Activated CD4-positive, alpha-beta T cell treated with anti-CD3 and anti-CD28 coated beads for 48 hours (primary cell): ENCODE measurements around the gene SLIT1.

ENCODE experiments used
- DNase-seq: peaks from one replicate; pipeline ENCODE4 v3.0.0-alpha.2; 2020

Gene SLIT1

GRCh38 chr10:97200616-97201015 is 14.9 kb upstream of the SLIT1 start:
- no peak for DNase-seq

- no peak for DNase-seq
Observed at GRCh38 chr10:97199152-97199551, 13.4 kb upstream of the SLIT1 start.

- DNase-seq: no peak
Observed at GRCh38 chr10:97197030-97197500, 11.3 kb upstream of the SLIT1 start.

- peak; percentile 72 for DNase-seq
Observed at GRCh38 chr10:97196223-97197029, 10.7 kb upstream of the SLIT1 start.

- no peak for DNase-seq
Observed at GRCh38 chr10:97195706-97196222, 10.0 kb upstream of the SLIT1 start.

GRCh38 chr10:97192952-97193435 is 7.2 kb upstream of the SLIT1 start:
- no peak for DNase-seq

- no peak for DNase-seq
Observed at GRCh38 chr10:97190450-97190849, 4.7 kb upstream of the SLIT1 start.

- no peak for DNase-seq
Observed at GRCh38 chr10:97188261-97188711, 2.5 kb upstream of the SLIT1 start.

- no peak for DNase-seq
Observed at GRCh38 chr10:97186911-97187310, 1.2 kb upstream of the SLIT1 start.

GRCh38 chr10:97184971-97185325 is 811 bp downstream of the SLIT1 start:
- DNase-seq: no peak

- DNase-seq: no peak
Observed at GRCh38 chr10:97183314-97183713, 2.4 kb downstream of the SLIT1 start.

- no peak for DNase-seq
Observed at GRCh38 chr10:97182288-97182990, 3.3 kb downstream of the SLIT1 start.

- no peak for DNase-seq
Observed at GRCh38 chr10:97180986-97181385, 4.8 kb downstream of the SLIT1 start.

GRCh38 chr10:97180363-97180755 is 5.4 kb downstream of the SLIT1 start:
- DNase-seq: no peak

GRCh38 chr10:97179731-97180362 is 5.9 kb downstream of the SLIT1 start:
- peak; percentile 26 for DNase-seq

GRCh38 chr10:97179311-97179710 is 6.4 kb downstream of the SLIT1 start:
- no peak for DNase-seq

- DNase-seq: no peak
Observed at GRCh38 chr10:97178074-97178473, 7.7 kb downstream of the SLIT1 start.

- DNase-seq: no peak
Observed at GRCh38 chr10:97176226-97176625, 9.5 kb downstream of the SLIT1 start.

- DNase-seq: no peak
Observed at GRCh38 chr10:97175586-97175985, 10.2 kb downstream of the SLIT1 start.

- no peak for DNase-seq
Observed at GRCh38 chr10:97174941-97175340, 10.8 kb downstream of the SLIT1 start.

GRCh38 chr10:97174276-97174775 is 11.4 kb downstream of the SLIT1 start:
- no peak for DNase-seq

- DNase-seq: no peak
Observed at GRCh38 chr10:97173036-97173435, 12.7 kb downstream of the SLIT1 start.

GRCh38 chr10:97171001-97171400 is 14.8 kb downstream of the SLIT1 start:
- DNase-seq: no peak
